H54 (cell line): ENCODE measurements around the gene PRELP.
A peak's percentile ranks its signal among the peaks of the same experiment; 100 is the strongest.

ENCODE experiments used
- DNase-seq: peaks from one replicate; pipeline ENCODE4 v3.0.0; 2011; ENCODE audit warnings: low spot score, mixed read lengths; ENCODE audit not compliant: insufficient read length
- FAIRE-seq: peaks from 3 replicates; lab custom pipeline; 2011; peaks lifted over from hg19 to GRCh38; lab: Jason Lieb, UNC
- POLR2A ChIP-seq: IDR thresholded peaks from 2 replicates; pipeline ENCODE4 v1.6.1; 2011; ENCODE audit warnings: low read depth, mild to moderate bottlenecking, low read length

PRELP gene

DNA sequence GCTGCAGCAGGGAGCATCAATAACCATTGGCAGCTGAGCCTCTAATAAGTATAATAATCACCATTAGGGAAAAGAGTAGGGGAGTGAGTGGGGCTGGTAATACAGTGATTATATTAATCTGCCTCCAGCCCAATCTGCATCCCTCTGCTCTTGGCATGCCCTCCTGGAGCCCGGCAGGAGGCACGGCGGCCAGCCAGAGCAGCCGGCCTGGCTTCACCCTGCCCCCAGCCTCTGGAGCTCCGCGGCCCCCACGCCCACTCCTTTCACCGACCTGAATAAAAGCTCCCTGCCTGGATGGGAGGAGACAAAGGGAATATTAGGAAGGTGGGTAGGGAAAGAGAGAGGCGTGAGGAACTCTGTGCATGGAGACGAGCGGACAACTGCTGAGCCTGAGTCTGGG, 46.6 kb downstream of the PRELP start:
- FAIRE-seq (no peak), DNase-seq (no peak)
- no peak for TF ChIP-seq POLR2A

- no peak for DNase-seq
- FAIRE-seq: no peak
- TF ChIP-seq POLR2A: no peak
These were observed 48.1 kb downstream of the PRELP start for GRCh38 chr1:203523667-203524066.

GRCh38 chr1:203524152-203524551, 48.5 kb downstream of the PRELP start:
- DNase-seq (no peak), FAIRE-seq (no peak)
- no peak for TF ChIP-seq POLR2A

DNA sequence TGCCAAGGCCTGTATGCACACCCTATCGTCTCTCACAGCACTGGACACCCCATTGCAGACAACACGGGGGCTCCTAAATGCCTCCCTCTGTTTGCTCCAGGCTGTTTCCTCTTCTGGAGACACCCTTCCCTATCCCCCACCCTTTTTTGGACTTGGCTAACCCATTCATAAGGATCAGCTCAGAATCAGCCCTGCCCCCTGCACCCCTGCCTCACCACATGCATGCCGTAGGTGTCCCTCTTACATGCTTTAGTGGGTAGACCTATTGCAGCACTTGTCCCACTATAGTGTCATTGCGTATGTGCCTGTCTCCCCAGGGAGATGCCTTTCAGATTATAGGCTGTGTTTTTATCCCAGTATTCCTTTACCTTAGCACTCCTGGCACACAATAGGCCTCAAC, 49.2 kb downstream of the PRELP start:
- no peak for TF ChIP-seq POLR2A

GRCh38 chr1:203525685-203526084, 50.1 kb downstream of the PRELP start:
- no peak for TF ChIP-seq POLR2A
- FAIRE-seq (no peak), DNase-seq (no peak)

More for the DNA sequence above, 49.2 kb downstream of the PRELP start:
- FAIRE-seq (no peak), DNase-seq (no peak)

GRCh38 chr1:203526130-203526529, 50.5 kb downstream of the PRELP start:
- FAIRE-seq: no peak
- TF ChIP-seq POLR2A: no peak
- no peak for DNase-seq

GRCh38 chr1:203526572-203526971, 51.0 kb downstream of the PRELP start:
- DNase-seq (no peak), FAIRE-seq (no peak)
- no peak for TF ChIP-seq POLR2A

DNA sequence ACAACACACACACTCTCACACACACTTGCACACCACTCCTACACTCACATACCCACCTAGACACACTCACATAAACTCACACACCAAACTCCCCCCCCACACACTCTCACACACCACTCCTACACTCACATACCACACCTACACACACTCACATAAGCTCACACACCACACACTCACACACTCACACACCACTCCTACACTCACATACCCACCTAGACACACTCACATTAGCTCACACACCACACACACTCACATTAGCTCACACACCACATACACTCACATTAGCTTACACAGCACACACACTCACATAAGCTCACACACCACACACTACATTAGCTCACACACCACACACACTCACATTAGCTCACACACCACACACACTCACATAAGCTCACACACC, 51.4 kb downstream of the PRELP start:
- FAIRE-seq: no peak
- no peak for TF ChIP-seq POLR2A
- no peak for DNase-seq

- no peak for FAIRE-seq
- no peak for TF ChIP-seq POLR2A
- DNase-seq: no peak
These were observed 52.5 kb downstream of the PRELP start for GRCh38 chr1:203528063-203528462.

- no peak for TF ChIP-seq POLR2A
- no peak for FAIRE-seq
These were observed 53.6 kb downstream of the PRELP start for GRCh38 chr1:203528976-203529835.

GRCh38 chr1:203531063-203531462, 55.5 kb downstream of the PRELP start:
- FAIRE-seq (no peak), DNase-seq (no peak)
- no peak for TF ChIP-seq POLR2A

More at GRCh38 chr1:203528976-203529835, 53.6 kb downstream of the PRELP start:
- no peak for DNase-seq

- no peak for FAIRE-seq
These were observed 58.4 kb downstream of the PRELP start for GRCh38 chr1:203534012-203534411.

DNA sequence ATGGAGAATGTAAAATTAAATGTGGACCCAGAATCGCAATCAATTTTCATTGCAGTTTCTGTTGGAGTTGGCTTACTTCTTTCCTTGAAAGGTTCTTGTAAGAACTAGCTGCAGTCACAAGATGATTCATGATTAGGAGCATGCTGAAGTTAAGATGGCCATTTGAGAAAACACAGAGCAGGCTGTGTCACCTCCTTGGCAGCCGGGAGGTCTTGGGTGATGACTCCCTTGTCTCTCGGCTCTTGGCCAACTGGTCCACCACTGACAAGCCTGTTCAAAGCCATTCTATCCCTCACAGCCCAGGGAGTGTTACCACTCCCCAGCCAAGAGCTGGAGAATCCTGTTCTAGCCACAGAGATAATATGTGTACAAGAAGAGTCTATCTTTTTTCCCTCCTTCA, 58.9 kb downstream of the PRELP start:
- DNase-seq (peak; percentile 88), FAIRE-seq (peak; percentile 89)
- TF ChIP-seq POLR2A: no peak

More at GRCh38 chr1:203534012-203534411, 58.4 kb downstream of the PRELP start:
- no peak for TF ChIP-seq POLR2A
- DNase-seq: no peak

DNA sequence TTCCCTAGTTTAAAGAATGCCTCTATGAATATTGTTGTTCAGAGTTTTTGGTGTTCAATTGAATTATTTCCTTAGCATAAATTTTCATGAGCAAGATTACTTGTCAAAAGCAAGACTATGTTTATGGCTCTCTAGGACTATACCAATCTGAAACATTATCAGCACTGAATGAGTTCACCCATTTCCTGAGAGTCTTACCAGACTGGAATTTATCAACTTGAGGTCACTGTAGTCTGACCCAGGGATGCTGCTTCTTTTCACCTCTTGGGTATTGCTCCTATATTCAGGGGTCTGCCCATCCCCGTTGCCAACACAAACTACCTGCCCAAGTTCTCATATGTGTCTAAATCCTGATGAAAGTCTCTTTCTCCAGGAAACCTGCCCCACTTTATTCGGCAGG, 61.0 kb downstream of the PRELP start:
- no peak for FAIRE-seq
- no peak for DNase-seq
- no peak for TF ChIP-seq POLR2A

DNA sequence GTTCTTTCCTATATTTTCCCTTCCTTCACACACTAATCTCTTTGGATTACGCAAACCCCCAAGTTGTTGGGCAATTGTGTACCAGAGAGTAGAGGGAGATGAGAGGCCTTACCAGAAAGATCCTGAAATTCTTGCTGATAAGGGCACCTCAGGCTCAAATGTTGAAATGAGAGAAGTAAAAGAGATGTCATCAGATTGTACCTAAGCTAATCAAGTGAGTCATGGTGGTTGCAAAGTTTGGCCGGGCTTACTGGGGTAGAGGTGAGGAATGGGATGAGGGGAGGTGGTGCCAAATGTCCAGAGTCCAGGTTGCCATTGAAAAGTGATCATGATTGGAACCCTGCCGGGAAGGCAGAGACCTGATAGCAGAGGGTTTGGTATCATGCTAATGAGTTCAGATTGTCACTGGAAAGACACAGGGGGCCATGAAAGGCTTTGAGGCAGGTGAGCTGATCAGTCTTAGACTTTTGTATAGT, 61.4 kb downstream of the PRELP start:
- DNase-seq: no peak
- FAIRE-seq: no peak
- no peak for TF ChIP-seq POLR2A
